T-helper 2 cell treated with Interferon-gamma antibody and Interleukin-4, amounts not matched to agents 5 μg/mL and 100 μg/mL, for 36 hours (primary cell): ENCODE measurements around the gene PTPRN2.

Source experiments
- DNase-seq: peaks from one replicate; pipeline ENCODE4 v3.0.0; 2021; ENCODE audit warnings: low spot score
- H3K27ac Mint-ChIP-seq: one replicate; pipeline ENCODE4 v1.8.0; 2021; ENCODE audit warnings: mild to moderate bottlenecking, mixed read lengths
- H3K27me3 Mint-ChIP-seq: one replicate; pipeline ENCODE4 v1.8.0; 2021; ENCODE audit warnings: low read depth, mixed read lengths
- H3K36me3 Mint-ChIP-seq: one replicate; pipeline ENCODE4 v1.8.0; 2021; ENCODE audit warnings: low read depth, mixed read lengths
- H3K4me1 Mint-ChIP-seq: one replicate; pipeline ENCODE4 v1.8.0; 2021; ENCODE audit warnings: low read depth, mixed read lengths
- H3K4me3 Mint-ChIP-seq: one replicate; pipeline ENCODE4 v1.8.0; 2022; ENCODE audit warnings: mild to moderate bottlenecking, moderate library complexity, mixed read lengths
- H3K9me3 Mint-ChIP-seq: one replicate; pipeline ENCODE4 v1.8.0; 2021; ENCODE audit warnings: mixed read lengths

Gene PTPRN2

DNA sequence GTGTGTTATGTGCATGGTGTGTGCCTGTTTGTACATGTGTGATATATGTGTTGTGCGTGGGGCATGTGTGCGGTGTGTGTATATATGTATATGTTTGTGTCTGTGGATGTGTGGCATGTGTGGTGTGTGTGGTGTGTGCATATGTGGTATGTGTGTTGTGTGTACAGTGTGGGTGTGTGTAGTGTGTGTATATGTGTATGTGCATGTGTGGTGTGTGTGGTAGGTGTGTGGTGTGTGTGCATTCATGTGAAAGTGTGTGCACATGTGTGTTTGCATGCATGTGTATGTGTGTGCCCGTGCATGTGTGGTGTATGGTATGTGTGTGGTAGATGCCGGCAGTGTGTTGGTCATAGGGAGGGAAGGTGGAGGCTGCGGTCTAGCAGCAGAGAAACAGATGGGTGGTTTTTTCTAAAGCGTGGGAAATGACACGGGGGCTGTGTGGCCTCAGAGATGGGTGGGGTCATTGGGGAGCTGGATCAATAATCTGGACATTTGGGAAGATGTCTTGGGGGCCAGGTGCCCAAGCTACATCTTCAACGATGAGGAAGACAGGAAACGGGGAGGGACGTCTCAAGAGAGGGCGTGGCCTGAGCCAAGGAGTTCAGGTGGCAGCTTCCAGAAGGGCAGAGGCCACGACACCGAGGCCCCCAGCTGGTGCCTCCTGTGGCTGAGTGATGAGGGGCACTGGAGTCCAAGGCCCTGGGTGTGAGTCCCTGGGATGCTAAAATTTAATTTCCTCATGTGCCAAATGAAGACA, 769.5 kb downstream of the PTPRN2 start:
- no peak overlapping the region for H3K27ac Mint-ChIP-seq
- no peaks in the 10 kb centered on the region for H3K9me3 Mint-ChIP-seq
- no peaks in the 10 kb centered on the region for H3K36me3 Mint-ChIP-seq
- H3K4me3 Mint-ChIP-seq: no peak overlapping the region
- no peaks in the 10 kb centered on the region for H3K4me1 Mint-ChIP-seq
- no peak for DNase-seq
- H3K27me3 Mint-ChIP-seq: no peaks in the 10 kb centered on the region

DNA sequence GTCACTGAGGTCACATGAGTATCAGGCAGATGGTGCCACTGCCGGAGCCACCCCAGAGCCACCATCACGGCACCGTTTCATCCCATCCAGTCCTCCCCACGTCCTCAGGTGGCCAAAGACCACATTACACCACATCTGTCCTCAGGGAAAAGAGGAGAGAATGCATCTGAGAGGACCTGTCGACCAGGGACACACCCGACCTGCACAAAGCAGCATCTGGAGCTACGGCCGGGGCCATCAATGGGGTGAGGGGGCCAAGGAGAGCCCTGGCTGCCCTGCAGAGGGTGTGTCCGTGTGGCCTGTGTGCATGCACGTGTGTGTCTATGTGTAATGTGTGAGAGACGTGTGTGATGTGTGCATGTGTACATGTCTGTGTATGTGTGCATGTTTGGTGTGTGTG, 770.2 kb downstream of the PTPRN2 start:
- Mint-ChIP-seq H3K4me3 (no peak overlapping the region), H3K4me1 (no peaks in the 10 kb centered on the region), H3K36me3 (no peaks in the 10 kb centered on the region), H3K27me3 (no peaks in the 10 kb centered on the region), H3K9me3 (no peaks in the 10 kb centered on the region), H3K27ac (no peak overlapping the region)
- no peak for DNase-seq

DNA sequence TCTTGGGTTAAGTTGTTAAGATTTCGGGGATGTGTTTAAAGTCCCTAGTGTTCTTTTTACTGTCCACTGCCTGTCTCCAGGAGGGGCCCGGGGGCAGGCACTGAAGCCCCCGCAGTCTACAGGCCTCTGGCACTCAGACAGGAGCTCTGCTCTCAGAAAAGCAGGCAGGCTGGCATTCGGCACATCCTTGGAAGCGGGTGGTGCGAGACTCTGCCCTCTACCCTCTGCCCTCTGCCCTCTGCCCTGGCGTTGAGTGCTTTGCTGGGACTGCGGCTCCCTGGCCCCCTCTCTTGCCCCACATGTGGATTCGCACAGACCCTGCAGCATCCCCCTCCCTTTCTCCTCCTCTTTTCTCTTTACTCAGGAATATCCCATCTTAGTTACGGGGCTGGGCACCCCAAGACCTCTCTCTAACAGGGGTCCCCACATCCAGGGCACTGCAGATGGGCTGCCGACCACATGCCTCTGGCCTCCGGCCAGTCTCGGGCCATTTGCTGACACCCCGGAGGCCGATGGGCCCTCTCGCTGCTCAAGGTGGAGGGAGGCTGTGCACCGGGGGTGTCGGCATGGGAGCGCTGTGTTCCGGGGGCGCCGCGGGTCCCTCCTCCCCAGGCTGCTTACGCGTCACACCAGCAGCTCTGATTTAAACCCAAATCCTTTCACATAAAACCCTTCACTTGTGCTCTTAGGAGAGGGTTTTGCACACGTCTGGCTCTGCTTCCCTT, 770.9 kb downstream of the PTPRN2 start:
- no peak for DNase-seq
- Mint-ChIP-seq H3K27ac (no peak overlapping the region), H3K27me3 (no peaks in the 10 kb centered on the region), H3K4me1 (no peaks in the 10 kb centered on the region), H3K36me3 (no peaks in the 10 kb centered on the region), H3K4me3 (no peak overlapping the region), H3K9me3 (no peaks in the 10 kb centered on the region)

DNA sequence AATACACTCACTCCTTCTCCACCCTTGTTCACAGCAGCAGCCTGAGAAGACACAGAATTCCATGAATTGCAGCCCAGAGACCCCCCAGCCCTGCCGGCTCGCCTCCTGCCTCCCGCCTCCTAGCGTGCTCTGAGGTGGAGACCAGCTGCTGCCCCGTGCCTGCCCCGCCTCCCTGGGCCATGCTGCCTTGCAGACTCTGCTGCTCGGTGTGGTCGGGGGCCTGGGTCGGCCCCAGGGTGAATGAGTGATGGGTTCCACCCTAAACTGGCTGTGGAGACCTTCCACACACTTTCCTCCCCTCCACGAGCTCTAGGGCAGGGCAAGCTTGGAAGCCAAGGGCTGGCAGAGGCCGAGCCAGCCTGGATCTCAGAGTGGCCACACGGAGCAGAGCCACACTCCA, 771.5 kb downstream of the PTPRN2 start:
- Mint-ChIP-seq H3K27ac (no peak overlapping the region), H3K27me3 (no peaks in the 10 kb centered on the region), H3K9me3 (no peaks in the 10 kb centered on the region), H3K36me3 (no peaks in the 10 kb centered on the region), H3K4me1 (no peaks in the 10 kb centered on the region), H3K4me3 (no peak overlapping the region)
- no peak for DNase-seq

DNA sequence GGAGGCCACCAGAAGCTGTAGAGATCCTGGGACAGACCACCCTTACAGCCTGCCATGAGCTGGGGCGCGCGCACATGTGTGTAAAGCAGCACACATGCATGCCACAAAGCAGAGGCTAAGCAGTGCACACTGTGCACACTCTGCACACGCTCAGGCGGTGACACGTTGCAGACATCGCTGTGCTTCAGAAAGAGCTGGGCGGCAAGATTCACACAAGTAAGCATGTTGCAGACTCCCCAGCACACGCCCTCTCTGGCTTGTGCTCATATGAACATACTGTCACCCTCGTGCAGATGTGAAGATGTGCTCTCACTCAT, 772.0 kb downstream of the PTPRN2 start:
- no peak overlapping the region for H3K4me3 Mint-ChIP-seq
- no peaks in the 10 kb centered on the region for H3K36me3 Mint-ChIP-seq
- no peaks in the 10 kb centered on the region for H3K27me3 Mint-ChIP-seq
- H3K9me3 Mint-ChIP-seq: no peaks in the 10 kb centered on the region
- H3K4me1 Mint-ChIP-seq: no peaks in the 10 kb centered on the region
- no peak for DNase-seq
- H3K27ac Mint-ChIP-seq: no peak overlapping the region

DNA sequence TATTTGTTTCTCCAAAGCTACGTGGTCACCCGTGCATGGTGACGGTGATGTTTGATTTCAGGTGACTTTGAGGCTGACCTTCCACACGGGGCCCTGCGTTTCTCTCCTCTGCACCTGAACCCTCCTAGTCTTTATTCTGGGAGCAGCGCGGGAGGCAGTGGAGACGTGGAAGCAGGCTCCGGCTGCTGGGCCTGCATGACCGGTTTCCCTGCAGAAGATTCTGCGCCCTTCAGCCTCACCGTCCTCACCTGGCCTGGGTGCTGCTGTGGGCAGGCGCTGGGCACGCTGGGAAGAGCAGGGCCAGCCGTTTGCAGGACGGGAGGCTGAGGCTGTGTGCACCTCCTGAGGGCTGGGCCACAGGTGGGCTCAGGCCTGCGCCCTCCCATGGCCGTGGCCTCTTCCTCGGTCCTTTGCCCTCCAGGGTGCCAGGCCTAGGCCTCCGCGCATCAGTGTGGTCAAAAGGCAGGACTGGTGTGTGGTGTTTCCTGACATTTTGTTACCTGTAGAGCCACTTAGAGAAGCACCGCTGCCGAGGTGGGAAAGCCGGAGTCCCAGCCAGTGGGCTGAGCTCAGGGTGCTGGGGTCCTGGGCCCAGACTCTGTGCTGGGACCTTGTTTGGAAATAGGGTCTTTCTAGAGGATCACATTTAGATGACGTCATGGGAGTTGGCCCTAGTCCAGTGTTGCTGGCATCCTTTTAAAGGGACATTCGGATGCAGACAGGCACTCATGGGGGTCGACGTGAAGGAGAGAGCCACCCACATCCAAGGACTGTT, 772.5 kb downstream of the PTPRN2 start:
- no peak overlapping the region for H3K4me3 Mint-ChIP-seq
- H3K9me3 Mint-ChIP-seq: no peaks in the 10 kb centered on the region
- DNase-seq: no peak
- no peaks in the 10 kb centered on the region for H3K27me3 Mint-ChIP-seq
- H3K36me3 Mint-ChIP-seq: no peaks in the 10 kb centered on the region
- no peak overlapping the region for H3K27ac Mint-ChIP-seq
- no peaks in the 10 kb centered on the region for H3K4me1 Mint-ChIP-seq

DNA sequence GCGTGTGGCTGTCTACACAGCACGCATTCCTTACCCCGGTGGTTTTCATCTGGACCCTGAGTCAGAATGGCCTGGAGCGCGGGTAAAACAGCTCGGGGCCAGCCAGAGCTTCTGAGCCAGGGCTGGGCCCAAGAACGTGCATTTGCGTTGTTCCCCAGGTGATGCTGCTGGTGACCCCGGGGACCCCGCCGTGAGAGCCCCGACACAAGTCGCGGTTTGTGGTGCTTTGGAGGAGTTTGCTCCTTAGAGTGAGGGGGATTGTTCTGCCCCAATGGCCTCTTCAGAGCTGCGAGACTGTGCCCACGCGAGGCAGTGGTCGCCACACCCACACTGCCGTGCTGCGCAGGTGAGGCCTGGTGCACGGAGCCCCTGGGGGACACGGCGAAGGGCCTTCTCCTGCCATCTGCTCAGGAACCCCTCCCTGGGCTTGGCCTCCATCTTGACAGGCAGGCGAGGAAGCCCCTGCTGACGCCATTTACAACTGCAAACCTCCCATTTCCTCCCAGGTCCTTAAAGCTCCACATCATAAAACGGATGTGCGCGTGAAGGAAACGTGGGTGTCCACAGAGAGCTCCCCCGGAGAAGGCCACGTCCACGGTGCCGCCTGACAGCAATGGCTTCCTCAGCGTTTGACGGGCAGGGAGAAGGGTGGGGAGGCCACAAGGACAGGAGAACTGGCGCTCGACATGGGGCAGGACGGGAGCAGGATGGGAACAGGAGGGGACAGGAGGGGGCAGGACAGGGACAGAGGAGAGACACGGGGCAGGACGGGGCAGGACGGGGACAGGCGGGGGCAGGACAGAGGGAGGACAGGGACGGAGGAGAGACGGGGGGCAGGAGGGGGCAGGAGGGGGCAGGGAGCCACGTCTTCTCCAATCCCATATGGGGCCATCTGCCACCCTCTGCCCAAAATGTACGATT, 773.6 kb downstream of the PTPRN2 start:
- Mint-ChIP-seq H3K4me3 (no peak overlapping the region), H3K9me3 (no peaks in the 10 kb centered on the region), H3K27ac (no peak overlapping the region), H3K36me3 (no peaks in the 10 kb centered on the region), H3K4me1 (no peaks in the 10 kb centered on the region), H3K27me3 (no peaks in the 10 kb centered on the region)
- no peak for DNase-seq

DNA sequence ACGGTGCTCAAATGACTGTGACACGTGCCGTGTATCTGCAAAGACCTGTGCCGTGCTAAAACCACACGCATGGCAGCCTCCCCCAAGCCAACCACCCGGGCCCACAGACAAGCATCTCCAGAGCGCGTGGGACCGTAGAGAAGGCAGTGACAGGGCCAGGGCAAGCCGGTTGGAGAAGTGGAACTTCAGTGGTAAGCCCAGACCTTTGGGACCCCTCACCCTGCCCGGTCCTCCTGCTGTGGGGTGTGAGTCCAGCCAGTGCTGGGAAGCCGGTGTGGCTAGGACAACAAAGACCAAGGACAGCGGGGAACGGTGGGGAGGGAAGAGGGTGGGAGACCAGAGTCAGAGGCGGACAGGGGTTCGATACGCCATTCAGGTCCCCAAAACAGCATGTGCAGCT, 774.6 kb downstream of the PTPRN2 start:
- Mint-ChIP-seq H3K36me3 (no peaks in the 10 kb centered on the region), H3K27me3 (no peaks in the 10 kb centered on the region), H3K27ac (no peak overlapping the region)

DNA sequence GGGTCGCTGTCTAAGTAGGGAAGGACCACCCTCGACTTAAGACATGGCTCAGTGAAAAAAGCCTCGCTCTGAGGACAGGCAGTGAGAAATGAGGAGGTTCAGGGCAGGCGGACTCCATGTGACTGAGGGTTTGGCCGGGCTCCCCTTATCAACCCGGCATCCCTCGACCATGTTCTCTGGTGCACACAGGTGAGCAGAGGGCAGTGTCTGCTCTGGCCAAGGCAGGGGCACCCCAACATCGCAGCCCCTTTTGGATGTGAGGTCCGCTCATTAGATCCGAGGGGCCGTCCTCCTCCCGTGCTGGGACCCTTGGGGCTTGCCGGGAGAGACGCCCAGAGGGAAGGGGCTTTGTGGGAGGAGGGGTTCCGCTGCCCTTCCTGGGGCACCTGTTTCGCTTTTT, 775.7 kb downstream of the PTPRN2 start:
- H3K36me3 Mint-ChIP-seq: no peaks in the 10 kb centered on the region

More for the DNA sequence above, 774.6 kb downstream of the PTPRN2 start:
- no peak for DNase-seq
- Mint-ChIP-seq H3K4me1 (no peaks in the 10 kb centered on the region), H3K9me3 (no peaks in the 10 kb centered on the region), H3K4me3 (no peak overlapping the region)

DNA sequence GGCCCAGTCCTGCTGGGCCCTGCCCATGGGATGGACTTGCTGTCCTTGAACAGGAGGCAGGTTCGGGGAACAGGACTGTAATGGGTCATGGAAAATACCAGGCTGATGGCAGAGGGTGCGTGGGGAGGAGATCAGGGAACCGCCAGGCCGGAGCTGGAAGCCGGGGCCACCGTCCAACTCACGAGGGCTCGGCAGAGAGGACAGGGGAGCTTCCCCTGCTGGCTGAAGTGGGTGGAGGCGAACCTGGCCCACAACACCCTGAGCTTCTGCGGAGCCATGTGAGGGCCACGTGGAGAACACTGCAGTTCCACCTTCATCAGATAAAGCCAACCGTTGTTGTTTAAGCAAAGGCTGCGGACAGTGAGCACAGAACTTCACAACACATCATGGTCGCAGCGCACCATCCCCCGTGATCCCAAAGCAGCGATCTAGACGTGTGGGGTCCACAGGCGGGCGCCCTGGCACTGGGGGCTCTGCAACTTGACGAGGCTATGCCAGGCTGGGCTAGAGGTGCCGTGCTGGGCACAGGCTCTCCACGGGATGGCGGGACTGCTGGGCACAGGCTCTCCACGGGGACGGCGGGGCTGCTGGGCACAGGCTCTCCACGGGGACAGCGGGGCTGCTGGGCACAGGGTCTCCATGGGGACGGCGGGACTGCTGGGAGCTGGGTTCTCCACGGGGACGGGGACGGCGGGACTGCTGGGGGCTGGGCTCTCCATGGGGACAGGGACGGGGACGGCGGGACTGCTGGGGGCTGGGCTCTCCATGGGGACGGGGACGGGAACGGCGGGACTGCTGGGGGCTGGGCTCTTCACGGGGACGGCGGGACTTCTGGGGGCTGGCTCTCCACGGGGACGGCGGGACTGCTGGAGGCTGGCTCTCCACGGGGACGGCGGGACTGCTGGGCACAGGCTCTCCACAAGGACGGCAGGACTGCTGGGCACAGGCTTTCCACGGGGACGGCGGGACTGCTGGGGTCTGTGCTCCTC, 777.5 kb downstream of the PTPRN2 start:
- no peak overlapping the region for H3K4me3 Mint-ChIP-seq
- H3K27ac Mint-ChIP-seq: no peak overlapping the region
- no peak for DNase-seq
- no peaks in the 10 kb centered on the region for H3K9me3 Mint-ChIP-seq
- H3K4me1 Mint-ChIP-seq: no peaks in the 10 kb centered on the region
- no peaks in the 10 kb centered on the region for H3K27me3 Mint-ChIP-seq
- no peaks in the 10 kb centered on the region for H3K36me3 Mint-ChIP-seq

More for the DNA sequence above, 775.7 kb downstream of the PTPRN2 start:
- H3K27me3 Mint-ChIP-seq: no peaks in the 10 kb centered on the region
- H3K27ac Mint-ChIP-seq: no peak overlapping the region
- no peak for DNase-seq
- no peak overlapping the region for H3K4me3 Mint-ChIP-seq
- no peaks in the 10 kb centered on the region for H3K9me3 Mint-ChIP-seq
- H3K4me1 Mint-ChIP-seq: no peaks in the 10 kb centered on the region

DNA sequence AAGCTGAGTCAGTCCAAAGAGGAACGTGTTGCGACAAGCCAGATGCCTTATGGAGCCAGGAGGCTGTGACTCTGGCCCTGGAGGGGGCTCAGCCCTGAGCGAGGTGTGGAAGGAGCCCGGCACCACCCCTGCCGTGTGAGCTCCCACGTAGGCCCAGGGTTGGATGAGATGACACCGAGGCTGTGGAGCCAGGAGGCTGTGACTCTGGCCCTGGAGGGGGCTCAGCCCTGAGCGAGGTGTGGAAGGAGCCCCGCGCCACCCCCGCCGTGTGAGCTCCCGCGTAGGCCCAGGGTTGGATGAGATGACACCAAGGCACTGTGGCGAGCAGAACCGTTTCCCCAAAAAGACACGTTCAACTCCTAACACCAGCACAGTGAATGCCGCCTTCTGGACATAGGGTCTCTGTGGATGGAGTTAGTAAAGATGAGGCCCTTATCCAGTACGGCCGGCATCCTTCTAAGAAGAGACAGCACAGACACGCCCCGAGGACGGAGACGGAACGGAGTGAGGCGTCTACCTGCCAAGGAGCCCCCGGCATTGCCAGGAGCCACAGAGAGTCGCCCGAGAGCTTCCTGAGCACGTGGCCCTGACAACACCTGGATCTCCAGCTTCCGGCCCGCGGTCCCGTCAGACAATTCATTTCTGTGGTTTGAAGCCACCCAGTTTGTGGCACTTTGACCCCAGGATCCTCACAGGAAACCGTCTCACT, 778.3 kb downstream of the PTPRN2 start:
- H3K4me1 Mint-ChIP-seq: no peaks in the 10 kb centered on the region
- no peaks in the 10 kb centered on the region for H3K36me3 Mint-ChIP-seq
- no peak for DNase-seq
- H3K4me3 Mint-ChIP-seq: no peak overlapping the region
- H3K9me3 Mint-ChIP-seq: no peaks in the 10 kb centered on the region
- no peak overlapping the region for H3K27ac Mint-ChIP-seq
- no peaks in the 10 kb centered on the region for H3K27me3 Mint-ChIP-seq

DNA sequence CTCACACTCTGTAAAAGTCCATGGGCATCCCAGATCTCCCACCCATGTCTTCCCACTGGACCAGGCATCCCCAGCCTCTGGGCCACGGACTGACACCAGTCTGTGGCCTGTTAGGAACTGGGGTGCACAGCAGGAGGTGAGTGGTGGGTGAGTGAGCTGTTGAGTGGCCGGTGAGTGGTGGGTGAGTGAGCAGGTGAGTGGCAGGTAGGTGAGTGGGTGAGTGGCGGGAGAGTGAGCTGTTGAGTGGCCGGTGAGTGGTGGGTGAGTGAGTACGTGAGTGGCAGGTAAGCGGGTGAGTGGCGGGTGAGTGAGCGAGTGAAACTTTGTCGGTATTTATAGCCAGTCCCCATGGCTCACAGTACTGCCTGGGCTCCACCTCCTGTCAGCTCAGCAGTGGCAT, 779.6 kb downstream of the PTPRN2 start:
- no peak for DNase-seq
- H3K27ac Mint-ChIP-seq: no peak overlapping the region
- no peaks in the 10 kb centered on the region for H3K9me3 Mint-ChIP-seq
- H3K4me1 Mint-ChIP-seq: no peaks in the 10 kb centered on the region
- no peak overlapping the region for H3K4me3 Mint-ChIP-seq
- no peaks in the 10 kb centered on the region for H3K27me3 Mint-ChIP-seq
- no peaks in the 10 kb centered on the region for H3K36me3 Mint-ChIP-seq
